ENCODE data around the gene NEURL2.
"Not testable (repeated sequence)": the region's sequence is repeated elsewhere in the genome, so short reads cannot be mapped to it uniquely, and the experiment has no call there.

Gene NEURL2

DNA sequence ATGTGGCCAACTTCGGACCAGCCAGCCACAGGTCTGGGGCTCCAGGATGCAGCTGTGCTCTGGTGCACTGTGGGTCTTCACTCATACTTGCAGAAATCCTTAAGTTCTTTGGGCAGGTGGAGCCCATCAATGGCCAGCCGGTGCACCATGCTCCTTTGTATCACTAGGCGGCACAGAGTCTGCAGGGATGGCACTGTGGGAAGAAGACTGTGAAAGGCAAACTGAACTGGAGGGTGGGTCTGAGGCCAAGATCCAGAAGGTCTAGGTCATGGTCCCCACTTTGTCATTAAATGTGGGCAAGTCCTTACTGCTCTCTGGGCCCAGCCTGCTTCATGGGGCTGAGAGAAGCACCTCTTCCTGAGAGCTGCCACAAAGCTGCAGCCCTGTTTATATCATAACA is 2.3 kb downstream of the NEURL2 start:
- peaks cover 5% of the 10 kb centered on the region for H3K36me3 ChIP-seq (ENCODE audit: control insufficient read depth, insufficient read depth, low read length)
- peaks cover 26% of the 10 kb centered on the region for H3K4me1 ChIP-seq (ENCODE audit: control insufficient read depth, insufficient read depth, low read length, poor library complexity, severe bottlenecking)
- H3K4me3 ChIP-seq (ENCODE audit: insufficient read depth, low read depth, low read length, poor library complexity, severe bottlenecking) = no peak overlapping the region
- DNase-seq = no peak
- no peak overlapping the region for H3K27ac ChIP-seq (ENCODE audit: insufficient read depth, low read length, poor library complexity, severe bottlenecking)
- no peaks in the 10 kb centered on the region for H3K9me3 ChIP-seq (ENCODE audit: control insufficient read depth, low read length)
- no peaks in the 10 kb centered on the region for H3K27me3 ChIP-seq (replicated peaks; ENCODE audit: control insufficient read depth, insufficient read depth, low read length, poor library complexity, severe bottlenecking)

DNA sequence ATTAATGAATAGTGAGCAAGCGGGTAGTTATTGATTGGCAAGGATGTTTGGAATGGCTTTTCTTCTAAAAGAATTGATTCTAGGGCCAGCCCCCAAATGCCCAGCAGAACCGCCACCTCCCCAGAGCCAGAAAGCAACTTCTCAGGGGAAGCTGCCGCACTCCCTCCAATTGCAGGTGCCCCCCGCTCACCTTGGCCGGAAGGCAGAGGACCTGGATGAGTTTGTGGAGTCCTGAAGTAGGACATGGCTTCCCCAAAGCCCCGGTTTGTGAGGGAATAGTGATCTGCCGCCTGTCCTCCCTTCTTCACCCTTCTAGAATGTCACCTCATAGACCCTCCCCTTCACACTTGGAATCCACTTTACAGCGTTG is 3.7 kb downstream of the NEURL2 start, which contains the start of gene SPATA25:
Gene SPATA25 (minus strand): TSS at position 277 of the 370 bp plus-strand sequence. CDS start 32 bp downstream, at position 245.
- peaks cover 25% of the 10 kb centered on the region for H3K4me1 ChIP-seq (ENCODE audit: control insufficient read depth, insufficient read depth, low read length, poor library complexity, severe bottlenecking)

DNA sequence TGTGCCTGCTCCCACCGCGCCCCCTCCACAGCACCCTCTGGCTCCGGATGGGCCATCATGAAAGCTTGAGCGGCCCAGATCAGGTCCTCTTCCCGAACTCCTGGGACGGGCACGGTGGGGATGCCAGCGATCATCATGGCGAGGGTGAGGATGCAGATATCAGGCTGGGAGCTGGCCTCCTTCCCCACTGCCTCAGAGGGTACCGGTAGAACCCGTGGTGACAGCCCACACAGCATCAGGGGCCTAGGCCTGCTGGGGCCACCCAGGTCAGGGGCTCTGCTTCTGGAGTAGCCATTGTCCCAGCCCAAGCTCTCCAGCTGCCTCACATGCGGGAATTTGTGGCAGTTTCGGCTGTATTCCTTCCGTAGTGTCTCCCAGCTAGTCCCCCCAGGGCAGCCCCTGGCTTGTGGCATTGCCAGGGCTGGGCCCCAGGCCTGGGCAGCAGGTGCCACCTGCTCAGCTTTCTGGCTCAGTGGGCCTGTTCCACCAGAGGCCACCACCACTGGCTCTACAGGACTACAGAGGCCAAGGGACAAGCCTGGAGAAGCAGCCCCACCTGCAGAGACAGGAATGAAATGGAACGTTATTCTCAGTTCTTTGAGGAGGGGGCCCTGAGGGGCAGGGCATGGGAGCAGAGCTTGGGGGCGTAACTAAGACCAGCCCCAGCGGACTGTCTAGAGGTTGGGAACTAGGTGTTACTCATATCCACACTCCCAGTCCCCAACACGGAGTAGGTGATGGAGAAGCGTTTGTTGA is 4.2 kb downstream of the NEURL2 start:
- Histone ChIP-seq H3K27ac (ENCODE audit: insufficient read depth, low read length, poor library complexity, severe bottlenecking) (no peak overlapping the region), H3K36me3 (ENCODE audit: control insufficient read depth, insufficient read depth, low read length) (peaks cover 17% of the 10 kb centered on the region), H3K4me3 (ENCODE audit: insufficient read depth, low read depth, low read length, poor library complexity, severe bottlenecking) (no peak overlapping the region), H3K27me3 (replicated peaks; ENCODE audit: control insufficient read depth, insufficient read depth, low read length, poor library complexity, severe bottlenecking) (no peaks in the 10 kb centered on the region), H3K9me3 (ENCODE audit: control insufficient read depth, low read length) (no peaks in the 10 kb centered on the region), H3K4me1 (ENCODE audit: control insufficient read depth, insufficient read depth, low read length, poor library complexity, severe bottlenecking) (peaks cover 22% of the 10 kb centered on the region)
- no peak for DNase-seq

More for the DNA sequence above, 3.7 kb downstream of the NEURL2 start, which contains the start of gene SPATA25:
- H3K4me3 ChIP-seq (ENCODE audit: insufficient read depth, low read depth, low read length, poor library complexity, severe bottlenecking) = no peak within 1 kb of the TSS
- H3K9me3 ChIP-seq (ENCODE audit: control insufficient read depth, low read length) = no peaks in the 10 kb centered on the region
- no peak for DNase-seq
- peaks cover 17% of the 10 kb centered on the region for H3K36me3 ChIP-seq (ENCODE audit: control insufficient read depth, insufficient read depth, low read length)
- no peaks in the 10 kb centered on the region for H3K27me3 ChIP-seq (replicated peaks; ENCODE audit: control insufficient read depth, insufficient read depth, low read length, poor library complexity, severe bottlenecking)
- H3K27ac ChIP-seq (ENCODE audit: insufficient read depth, low read length, poor library complexity, severe bottlenecking) = no peak within 1 kb of the TSS

DNA sequence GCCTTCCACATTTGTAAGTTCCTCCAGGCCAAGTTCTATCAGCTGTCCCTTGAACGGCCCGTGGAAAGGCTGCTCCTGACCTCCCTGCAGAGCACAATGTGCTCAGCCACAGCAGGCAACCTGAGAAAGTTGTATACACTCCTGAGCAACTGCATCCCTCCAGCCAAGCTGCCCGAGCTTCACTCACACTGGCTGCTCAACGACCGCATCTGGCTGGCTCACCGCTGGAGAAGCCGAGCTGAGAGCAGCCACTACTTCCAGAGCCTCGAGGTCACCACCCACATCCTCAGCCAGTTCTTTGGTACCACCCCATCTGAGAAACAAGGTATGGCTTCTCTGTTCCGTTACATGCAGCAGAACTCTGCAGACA is 7.9 kb downstream of the NEURL2 start:
- peaks cover 19% of the 10 kb centered on the region for H3K36me3 ChIP-seq (ENCODE audit: control insufficient read depth, insufficient read depth, low read length)
- no peaks in the 10 kb centered on the region for H3K27me3 ChIP-seq (replicated peaks; ENCODE audit: control insufficient read depth, insufficient read depth, low read length, poor library complexity, severe bottlenecking)
- H3K27ac ChIP-seq (ENCODE audit: insufficient read depth, low read length, poor library complexity, severe bottlenecking) = no peak overlapping the region
- no peaks in the 10 kb centered on the region for H3K9me3 ChIP-seq (ENCODE audit: control insufficient read depth, low read length)
- peaks cover 21% of the 10 kb centered on the region for H3K4me1 ChIP-seq (ENCODE audit: control insufficient read depth, insufficient read depth, low read length, poor library complexity, severe bottlenecking)
- DNase-seq = no peak
- H3K4me3 ChIP-seq (ENCODE audit: insufficient read depth, low read depth, low read length, poor library complexity, severe bottlenecking) = no peak overlapping the region

DNA sequence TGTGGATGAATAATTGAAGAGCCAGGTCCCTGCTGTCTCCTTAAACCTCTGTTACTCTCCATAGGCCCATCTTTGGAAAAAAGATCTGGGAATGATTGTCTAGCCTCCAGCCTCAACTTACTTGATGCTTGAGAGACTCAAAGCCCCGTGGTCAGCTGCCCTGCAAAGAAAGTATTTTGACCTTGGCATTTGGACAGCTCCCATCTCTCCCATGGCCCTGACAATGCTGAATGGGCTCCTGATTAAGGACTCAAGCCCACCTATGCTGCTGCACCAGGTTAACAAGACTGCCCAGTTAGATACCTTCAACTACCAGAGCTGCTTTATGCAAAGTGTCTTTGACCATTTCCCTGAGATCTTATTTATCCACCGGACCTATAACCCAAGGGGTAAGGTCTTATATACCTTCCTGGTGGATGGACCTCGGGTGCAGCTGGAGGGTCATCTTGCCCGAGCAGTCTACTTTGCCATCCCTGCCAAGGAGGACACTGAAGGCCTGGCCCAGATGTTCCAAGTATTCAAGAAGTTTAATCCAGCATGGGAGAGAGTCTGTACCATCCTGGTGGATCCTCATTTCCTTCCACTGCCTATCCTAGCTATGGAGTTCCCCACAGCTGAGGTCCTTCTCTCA is 8.4 kb downstream of the NEURL2 start:
- Histone ChIP-seq H3K36me3 (ENCODE audit: control insufficient read depth, insufficient read depth, low read length) (peaks cover 23% of the 10 kb centered on the region), H3K4me3 (ENCODE audit: insufficient read depth, low read depth, low read length, poor library complexity, severe bottlenecking) (no peak overlapping the region), H3K27me3 (replicated peaks; ENCODE audit: control insufficient read depth, insufficient read depth, low read length, poor library complexity, severe bottlenecking) (no peaks in the 10 kb centered on the region), H3K9me3 (ENCODE audit: control insufficient read depth, low read length) (no peaks in the 10 kb centered on the region), H3K27ac (ENCODE audit: insufficient read depth, low read length, poor library complexity, severe bottlenecking) (no peak overlapping the region), H3K4me1 (ENCODE audit: control insufficient read depth, insufficient read depth, low read length, poor library complexity, severe bottlenecking) (peaks cover 21% of the 10 kb centered on the region)
- DNase-seq = no peak

DNA sequence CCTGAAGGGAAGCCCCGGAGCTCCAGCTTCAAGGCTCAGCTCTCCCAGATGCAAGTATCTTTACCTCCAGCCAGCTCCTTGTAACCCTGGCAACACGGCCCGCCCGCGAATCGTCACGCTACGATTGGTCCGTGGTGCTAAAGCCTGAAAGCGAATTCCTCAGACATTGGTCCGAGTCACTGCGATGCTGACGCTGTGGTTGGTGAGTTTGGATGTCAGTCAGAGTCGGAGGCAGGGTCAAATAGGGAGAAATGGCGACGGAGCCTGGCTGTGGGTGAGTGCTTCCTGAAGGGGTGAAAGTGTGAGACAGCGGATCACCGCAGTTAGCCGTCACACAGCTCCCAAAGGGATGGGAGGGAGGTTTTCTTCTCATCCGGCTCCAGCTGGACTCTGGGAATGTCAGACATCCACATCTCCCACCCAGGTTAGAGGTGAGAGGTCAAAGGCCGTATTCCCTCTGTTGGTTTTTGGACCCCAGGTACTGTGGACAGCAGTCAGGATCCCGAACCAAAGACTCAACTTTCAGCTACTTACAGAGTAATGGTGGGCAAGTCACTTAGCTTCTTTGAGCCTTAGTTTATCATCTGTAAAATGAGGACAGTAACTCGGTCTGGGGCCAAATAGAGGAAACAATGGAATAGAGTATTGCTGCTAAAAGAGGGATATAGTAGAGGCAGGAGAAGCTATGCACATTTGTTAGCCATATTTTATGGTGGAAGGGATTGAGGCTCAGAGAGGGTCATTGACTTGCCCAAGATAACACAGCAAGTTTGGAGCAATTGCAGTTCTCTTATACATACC is 9.8 kb downstream of the NEURL2 start, which contains the start of gene ZSWIM1:
Gene ZSWIM1 (plus strand): TSS at position 240 of the 801 bp plus-strand sequence. CDS start 1,366 bp downstream, outside the sequence.
- peak within 1 kb of the TSS; percentile 86 for H3K27ac ChIP-seq (ENCODE audit: insufficient read depth, low read length, poor library complexity, severe bottlenecking)
- DNase-seq = peak; percentile 94 to 98 (median 97)
- no peaks in the 10 kb centered on the region for H3K9me3 ChIP-seq (ENCODE audit: control insufficient read depth, low read length)
- H3K4me3 ChIP-seq (ENCODE audit: insufficient read depth, low read depth, low read length, poor library complexity, severe bottlenecking) = peak within 1 kb of the TSS; percentile 68
- H3K36me3 ChIP-seq (ENCODE audit: control insufficient read depth, insufficient read depth, low read length) = peaks cover 30% of the 10 kb centered on the region
- peaks cover 21% of the 10 kb centered on the region for H3K4me1 ChIP-seq (ENCODE audit: control insufficient read depth, insufficient read depth, low read length, poor library complexity, severe bottlenecking)
- H3K27me3 ChIP-seq (replicated peaks; ENCODE audit: control insufficient read depth, insufficient read depth, low read length, poor library complexity, severe bottlenecking) = no peaks in the 10 kb centered on the region

DNA sequence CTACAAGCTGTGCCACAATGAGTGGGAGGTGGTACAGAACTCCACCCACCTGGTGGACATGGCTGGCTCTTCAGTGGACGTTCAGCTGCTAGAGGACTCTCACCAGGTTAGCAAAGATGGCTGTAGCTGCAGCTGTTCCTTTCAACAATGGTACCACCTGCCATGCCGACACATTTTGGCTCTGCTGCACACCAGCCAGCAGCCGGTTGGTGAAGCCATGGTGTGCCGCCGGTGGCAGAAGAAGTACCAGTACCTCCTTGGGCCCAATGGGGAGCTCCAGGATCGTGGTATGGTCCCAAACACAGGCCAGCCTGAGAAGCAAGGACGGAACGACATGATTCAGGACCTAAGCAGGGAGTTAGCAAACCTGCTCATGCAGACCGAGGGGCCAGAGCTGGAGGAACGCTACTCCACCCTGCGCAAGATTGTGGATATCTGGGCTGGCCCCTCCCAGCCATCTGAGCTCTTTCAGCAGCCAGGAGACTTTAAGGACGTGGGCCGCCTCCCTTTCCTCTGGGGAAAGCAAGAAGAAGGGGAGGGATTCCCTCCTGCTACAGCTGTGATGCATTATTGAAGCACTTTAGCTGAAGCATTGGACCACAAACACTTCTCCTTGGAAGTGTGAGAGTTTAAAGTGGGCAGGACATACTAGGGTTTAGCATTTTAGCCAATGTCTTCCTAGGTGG is 12.8 kb downstream of the NEURL2 start:
- Histone ChIP-seq H3K27ac (ENCODE audit: insufficient read depth, low read length, poor library complexity, severe bottlenecking) (no peak overlapping the region), H3K9me3 (ENCODE audit: control insufficient read depth, low read length) (no peaks in the 10 kb centered on the region), H3K4me3 (ENCODE audit: insufficient read depth, low read depth, low read length, poor library complexity, severe bottlenecking) (no peak overlapping the region), H3K4me1 (ENCODE audit: control insufficient read depth, insufficient read depth, low read length, poor library complexity, severe bottlenecking) (peaks cover 9% of the 10 kb centered on the region), H3K27me3 (replicated peaks; ENCODE audit: control insufficient read depth, insufficient read depth, low read length, poor library complexity, severe bottlenecking) (no peaks in the 10 kb centered on the region), H3K36me3 (ENCODE audit: control insufficient read depth, insufficient read depth, low read length) (peaks cover 20% of the 10 kb centered on the region)
- DNase-seq = no peak

DNA sequence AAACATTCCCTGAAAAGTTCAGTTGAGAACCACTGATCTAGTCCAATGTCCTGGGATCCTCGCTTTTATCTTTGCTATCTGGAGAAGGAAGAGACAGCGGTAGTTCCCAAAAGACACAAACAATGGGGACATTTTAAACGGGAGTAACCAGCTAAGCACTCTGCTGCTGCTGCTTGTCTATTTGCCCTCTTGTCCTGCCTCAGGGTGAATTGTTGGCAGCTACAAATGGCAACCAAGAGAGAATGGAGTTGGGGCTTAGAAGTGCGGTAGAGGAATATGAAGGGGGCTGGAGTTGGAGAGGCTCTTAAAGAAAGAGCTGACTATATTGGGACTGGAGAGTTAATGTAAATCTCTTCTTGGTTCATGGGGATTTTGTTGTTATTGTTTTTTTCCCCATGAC is 16.4 kb downstream of the NEURL2 start:
- no peak for DNase-seq
- Histone ChIP-seq H3K9me3 (ENCODE audit: control insufficient read depth, low read length) (no peaks in the 10 kb centered on the region), H3K4me3 (ENCODE audit: insufficient read depth, low read depth, low read length, poor library complexity, severe bottlenecking) (no peak overlapping the region), H3K36me3 (ENCODE audit: control insufficient read depth, insufficient read depth, low read length) (peaks cover 13% of the 10 kb centered on the region), H3K27me3 (replicated peaks; ENCODE audit: control insufficient read depth, insufficient read depth, low read length, poor library complexity, severe bottlenecking) (no peaks in the 10 kb centered on the region), H3K4me1 (ENCODE audit: control insufficient read depth, insufficient read depth, low read length, poor library complexity, severe bottlenecking) (no peaks in the 10 kb centered on the region), H3K27ac (ENCODE audit: insufficient read depth, low read length, poor library complexity, severe bottlenecking) (no peak overlapping the region)

DNA sequence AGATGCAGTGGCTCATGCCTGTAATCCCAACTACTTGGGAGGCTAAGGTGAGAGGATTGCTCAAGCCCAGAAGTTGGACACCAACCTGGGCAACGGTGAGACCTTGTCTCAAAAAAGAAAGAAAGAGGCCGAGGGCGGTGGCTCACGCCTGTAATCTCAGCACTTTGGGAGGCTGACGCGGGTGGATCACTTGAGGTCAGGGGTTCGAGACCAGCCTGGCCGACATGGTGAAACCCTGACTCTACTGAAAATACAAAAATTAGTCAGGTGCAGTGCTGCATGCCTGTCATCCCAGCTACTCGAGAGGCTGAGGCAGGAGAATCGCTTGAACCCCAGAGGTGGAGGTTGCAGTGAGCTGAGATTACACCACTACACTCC is 16.9 kb downstream of the NEURL2 start:
- not testable (repeated sequence) for H3K4me3 ChIP-seq (ENCODE audit: insufficient read depth, low read depth, low read length, poor library complexity, severe bottlenecking); H3K27ac ChIP-seq (ENCODE audit: insufficient read depth, low read length, poor library complexity, severe bottlenecking); H3K9me3 ChIP-seq (ENCODE audit: control insufficient read depth, low read length); H3K4me1 ChIP-seq (ENCODE audit: control insufficient read depth, insufficient read depth, low read length, poor library complexity, severe bottlenecking); DNase-seq; H3K27me3 ChIP-seq (replicated peaks; ENCODE audit: control insufficient read depth, insufficient read depth, low read length, poor library complexity, severe bottlenecking)
- peaks cover 13% of the 10 kb centered on the region for H3K36me3 ChIP-seq (ENCODE audit: control insufficient read depth, insufficient read depth, low read length)

Data from effector memory CD4-positive, alpha-beta T cell (primary cell).